H9 (cell line): ENCODE data around the gene ADGRD1. TPM values are rescaled to one million over a fixed set of nuclear protein-coding genes. Genes with fewer than 3 reads are reported as not detected.

Experiments used
- DNase-seq: peaks from one replicate; pipeline ENCODE4 v3.0.0-alpha.2; 2017
- H2AFZ ChIP-seq: one replicate; pipeline ENCODE4 v1.6.1; 2013; ENCODE audit warnings: mild to moderate bottlenecking, low read length, control low read depth, moderate library complexity
- H2AK5ac ChIP-seq: 2 replicates; pipeline ENCODE4 v1.6.1; 2013; ENCODE audit warnings: low read length, control low read depth, mixed read lengths; ENCODE audit not compliant: insufficient read length
- H2BK120ac ChIP-seq: one replicate; pipeline ENCODE4 v1.6.1; 2013; ENCODE audit warnings: low read depth, mild to moderate bottlenecking, low read length, control low read depth, inconsistent platforms; ENCODE audit not compliant: poor library complexity, severe bottlenecking
- H2BK12ac ChIP-seq: 2 replicates; pipeline ENCODE4 v1.6.1; 2013; ENCODE audit warnings: low read length, control low read depth, mixed read lengths, low read depth; ENCODE audit not compliant: insufficient read length
- H2BK15ac ChIP-seq: 2 replicates; pipeline ENCODE4 v1.6.1; 2013; ENCODE audit warnings: low read depth, low read length, control low read depth
- H2BK20ac ChIP-seq: one replicate; pipeline ENCODE4 v1.6.1; 2013; ENCODE audit warnings: low read depth, mild to moderate bottlenecking, low read length, control low read depth, inconsistent platforms; ENCODE audit not compliant: poor library complexity, severe bottlenecking
- H2BK5ac ChIP-seq: 2 replicates; pipeline ENCODE4 v1.6.1; 2013; ENCODE audit warnings: low read length, control low read depth, mixed read lengths; ENCODE audit not compliant: insufficient read length
- H3K14ac ChIP-seq: 2 replicates; pipeline ENCODE4 v1.6.1; 2013; ENCODE audit warnings: low read length, control low read depth; ENCODE audit not compliant: insufficient read depth
- H3K18ac ChIP-seq: 2 replicates; pipeline ENCODE4 v1.6.1; 2013; ENCODE audit warnings: low read depth, mild to moderate bottlenecking, mixed read lengths, low read length, control low read depth; ENCODE audit not compliant: insufficient read length
- H3K23ac ChIP-seq: 2 replicates; pipeline ENCODE4 v1.6.1; 2013; ENCODE audit warnings: low read length, control low read depth, mixed read lengths, low read depth; ENCODE audit not compliant: insufficient read length
- H3K23me2 ChIP-seq: 2 replicates; pipeline ENCODE4 v1.6.1; 2013; ENCODE audit warnings: low read depth, mild to moderate bottlenecking, mixed read lengths, low read length, control low read depth; ENCODE audit not compliant: insufficient read length, poor library complexity, severe bottlenecking
- H3K27ac ChIP-seq: 2 replicates; pipeline ENCODE4 v1.5.1; 2013; ENCODE audit warnings: low read length, control low read depth, mixed read lengths, low read depth; ENCODE audit not compliant: insufficient read length
- H3K27me3 ChIP-seq: 2 replicates; pipeline ENCODE4 v1.6.1; 2013; ENCODE audit warnings: low read length, control low read depth, inconsistent platforms; ENCODE audit not compliant: insufficient read depth
- H3K4ac ChIP-seq: 2 replicates; pipeline ENCODE4 v1.6.1; 2013; ENCODE audit warnings: low read depth, mild to moderate bottlenecking, control low read depth, inconsistent platforms, low read length, moderate library complexity
- H3K4me1 ChIP-seq: 2 replicates; pipeline ENCODE4 v1.6.1; 2013; ENCODE audit warnings: low read length, control low read depth, inconsistent platforms; ENCODE audit not compliant: insufficient read depth
- H3K4me2 ChIP-seq: 2 replicates; pipeline ENCODE4 v1.6.1; 2013; ENCODE audit warnings: low read length, control low read depth, mixed read lengths; ENCODE audit not compliant: insufficient read length, insufficient read depth
- H3K56ac ChIP-seq: 2 replicates; pipeline ENCODE4 v1.6.1; 2013; ENCODE audit warnings: low read depth, mild to moderate bottlenecking, mixed read lengths, low read length, control low read depth; ENCODE audit not compliant: insufficient read length
- H3K79me1 ChIP-seq: 2 replicates; pipeline ENCODE4 v1.6.1; 2013; ENCODE audit warnings: low read depth, mild to moderate bottlenecking, moderate library complexity, low read length, control low read depth, inconsistent platforms; ENCODE audit not compliant: insufficient read depth, poor library complexity, severe bottlenecking
- H3K79me2 ChIP-seq: 2 replicates; pipeline ENCODE4 v1.6.1; 2013; ENCODE audit warnings: low read length, control low read depth, inconsistent platforms; ENCODE audit not compliant: insufficient read depth
- H3K9ac ChIP-seq: 2 replicates; pipeline ENCODE4 v1.6.1; 2013; ENCODE audit warnings: low read length, control low read depth, mixed read lengths; ENCODE audit not compliant: insufficient read length; ENCODE audit errors: extremely low read depth
- H3K9me3 ChIP-seq: one replicate; pipeline ENCODE4 v1.6.1; 2013; ENCODE audit warnings: low read depth, low read length, inconsistent platforms; ENCODE audit not compliant: control insufficient read depth
- H3T11ph ChIP-seq: one replicate; pipeline ENCODE4 v1.6.1; 2013; ENCODE audit warnings: mild to moderate bottlenecking, low read length, control low read depth, inconsistent platforms
- H4K20me1 ChIP-seq: one replicate; pipeline ENCODE4 v1.6.1; 2013; ENCODE audit not compliant: control insufficient read depth, insufficient read length, insufficient read depth
- H4K5ac ChIP-seq: 2 replicates; pipeline ENCODE4 v1.6.1; 2013; ENCODE audit warnings: low read depth, mild to moderate bottlenecking, mixed read lengths, low read length, control low read depth; ENCODE audit not compliant: insufficient read length
- H4K8ac ChIP-seq: replicated peaks from 2 replicates; pipeline ENCODE4 v1.6.1; 2013; ENCODE audit warnings: low read length, control low read depth, mixed read lengths, low read depth; ENCODE audit not compliant: insufficient read length
- H4K91ac ChIP-seq: 2 replicates; pipeline ENCODE4 v1.6.1; 2013; ENCODE audit warnings: low read depth, mild to moderate bottlenecking, moderate library complexity, mixed read lengths, low read length, control low read depth; ENCODE audit not compliant: insufficient read length
- H3K27ac Mint-ChIP-seq, 3 experiments: 2 replicates in 2 of 3; 3 replicates in 1 of 3; pipeline ENCODE4 v1.8.0; 2020 to 2021; ENCODE audit warnings: mixed read lengths in 3 of 3, mild to moderate bottlenecking in 1 of 3, moderate library complexity in 1 of 3
- H3K27me3 Mint-ChIP-seq: 2 replicates; pipeline ENCODE4 v1.8.0; 2021; ENCODE audit warnings: low read depth, mild to moderate bottlenecking, moderate library complexity, mixed read lengths
- H3K36me3 Mint-ChIP-seq, 3 experiments: 2 replicates in 2 of 3; 3 replicates in 1 of 3; pipeline ENCODE4 v1.8.0; 2020 to 2021; ENCODE audit warnings: low read depth in 3 of 3, mixed read lengths in 3 of 3; ENCODE audit not compliant: insufficient read depth in 1 of 3
- H3K4me1 Mint-ChIP-seq, 2 experiments: 2 replicates each; pipeline ENCODE4 v1.8.0; 2020; ENCODE audit warnings: mixed read lengths in 2 of 2
- H3K4me3 Mint-ChIP-seq, 2 experiments: 2 replicates in 1 of 2; 3 replicates in 1 of 2; pipeline ENCODE4 v1.8.0; 2020 to 2021; ENCODE audit warnings: mild to moderate bottlenecking in 2 of 2, mixed read lengths in 2 of 2, moderate library complexity in 1 of 2
- H3K9me3 Mint-ChIP-seq, 2 experiments: 2 replicates in 1 of 2; 3 replicates in 1 of 2; pipeline ENCODE4 v1.8.0; 2020; ENCODE audit warnings: mild to moderate bottlenecking in 2 of 2, mixed read lengths in 2 of 2, moderate library complexity in 1 of 2
- WGBS: extraction: QIAGEN DNeasy Blood & Tissue Kit; methylation state at CpG from one replicate; pipeline ENCODE4 v1.1.7; 2013; ENCODE audit warnings: missing lambda C conversion rate, low lambda C conversion rate, mixed read lengths; ENCODE audit not compliant: insufficient read length; ENCODE audit errors: extremely low coverage; 5-methylcytosine and 5-hydroxymethylcytosine counted together
- total RNA-seq: library from RNA; stranded (reverse); gene quantifications from 2 replicates; pipeline ENCODE4 v1.2.1, GENCODE V29; 2021
- TF ChIP-seq, protein P1 (sequence below): fragments of 200-600 bp; sonication (generic); conservative IDR thresholded peaks from 3 replicates; pipeline ENCODE4 v1.8.0; 2021; ENCODE audit warnings: antibody characterized with exemption, mild to moderate bottlenecking

Gene ADGRD1
- total RNA-seq, 1 experiment from 2014 or later: 0.52 TPM

DNA sequence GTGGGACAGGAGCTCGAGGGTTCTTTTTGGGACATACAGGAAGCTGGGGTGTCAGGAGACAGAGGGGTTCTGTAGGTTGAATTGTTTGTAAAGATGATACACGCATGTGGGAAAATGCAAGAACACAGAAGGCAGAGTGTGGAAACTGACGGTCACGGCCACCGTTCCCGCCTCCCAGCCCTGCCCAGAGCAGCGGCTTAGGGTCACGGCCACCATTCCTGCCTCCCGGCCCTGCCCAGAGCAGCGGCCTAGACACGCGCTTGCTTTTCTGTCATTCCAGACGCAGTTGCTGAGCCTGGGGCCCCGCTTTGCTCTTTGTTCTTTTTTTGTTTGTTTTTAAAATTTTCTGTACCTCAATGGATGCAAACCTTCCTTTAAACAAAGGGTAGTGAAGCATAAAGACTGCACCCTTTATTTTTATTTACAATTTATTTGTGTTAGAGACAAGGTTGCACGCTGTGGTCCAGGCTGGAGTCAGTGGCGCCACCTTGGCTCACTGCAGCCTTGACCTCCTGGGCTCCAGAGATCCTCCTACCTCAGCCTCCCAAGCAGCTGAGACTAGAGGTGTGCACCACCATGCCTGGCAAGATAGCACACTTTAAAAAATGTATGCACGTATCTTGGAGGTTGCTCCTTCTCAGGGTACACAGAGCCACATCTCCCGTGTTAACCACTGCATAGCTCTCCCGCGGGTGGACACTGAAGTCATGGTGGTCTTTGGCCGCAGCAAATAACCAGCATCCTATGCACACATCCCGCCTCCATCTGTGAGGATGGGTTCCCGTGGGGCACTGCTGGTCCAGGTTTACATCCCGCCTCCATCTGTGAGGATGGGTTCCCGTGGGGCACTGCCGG is 142.3 kb downstream of the ADGRD1 start:
- Histone ChIP-seq H3T11ph (no peak overlapping the region), H2BK12ac (no peak overlapping the region), H4K91ac (no peak overlapping the region), H2BK120ac (no peak overlapping the region), H3K27ac (no peak overlapping the region), H3K18ac (no peak overlapping the region), H2BK15ac (no peak overlapping the region), H3K23ac (no peak overlapping the region), H4K20me1 (no peaks in the 10 kb centered on the region), H3K23me2 (no peaks in the 10 kb centered on the region), H3K14ac (no peak overlapping the region; the same call in 1 of the 2 replicates), H3K79me1 (no peaks in the 10 kb centered on the region), H2BK20ac (no peak overlapping the region), H3K4me2 (no peak overlapping the region), H3K4ac (no peak overlapping the region), H3K56ac (no peak overlapping the region), H3K9me3 (no peaks in the 10 kb centered on the region), H2BK5ac (no peak overlapping the region), H2AK5ac (no peak overlapping the region), H3K79me2 (no peaks in the 10 kb centered on the region), H4K8ac (no peak overlapping the region), H2AFZ (no peak overlapping the region), H3K9ac (no peak overlapping the region), H3K4me1 (no peaks in the 10 kb centered on the region), H4K5ac (no peak overlapping the region), H3K27me3 (no peaks in the 10 kb centered on the region)
- WGBS: no CpG with 5 or more reads among the region's 26 CpGs
- no peaks in the 10 kb centered on the region for H3K36me3 Mint-ChIP-seq
- H3K4me1 Mint-ChIP-seq: no peaks in the 10 kb centered on the region
- no peak overlapping the region for H3K4me3 Mint-ChIP-seq
- TF ChIP-seq, protein P1, sequence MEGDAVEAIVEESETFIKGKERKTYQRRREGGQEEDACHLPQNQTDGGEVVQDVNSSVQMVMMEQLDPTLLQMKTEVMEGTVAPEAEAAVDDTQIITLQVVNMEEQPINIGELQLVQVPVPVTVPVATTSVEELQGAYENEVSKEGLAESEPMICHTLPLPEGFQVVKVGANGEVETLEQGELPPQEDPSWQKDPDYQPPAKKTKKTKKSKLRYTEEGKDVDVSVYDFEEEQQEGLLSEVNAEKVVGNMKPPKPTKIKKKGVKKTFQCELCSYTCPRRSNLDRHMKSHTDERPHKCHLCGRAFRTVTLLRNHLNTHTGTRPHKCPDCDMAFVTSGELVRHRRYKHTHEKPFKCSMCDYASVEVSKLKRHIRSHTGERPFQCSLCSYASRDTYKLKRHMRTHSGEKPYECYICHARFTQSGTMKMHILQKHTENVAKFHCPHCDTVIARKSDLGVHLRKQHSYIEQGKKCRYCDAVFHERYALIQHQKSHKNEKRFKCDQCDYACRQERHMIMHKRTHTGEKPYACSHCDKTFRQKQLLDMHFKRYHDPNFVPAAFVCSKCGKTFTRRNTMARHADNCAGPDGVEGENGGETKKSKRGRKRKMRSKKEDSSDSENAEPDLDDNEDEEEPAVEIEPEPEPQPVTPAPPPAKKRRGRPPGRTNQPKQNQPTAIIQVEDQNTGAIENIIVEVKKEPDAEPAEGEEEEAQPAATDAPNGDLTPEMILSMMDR: no peak
- no peaks in the 10 kb centered on the region for H3K9me3 Mint-ChIP-seq
- peaks cover 1% of the 10 kb centered on the region for H3K27me3 Mint-ChIP-seq
- DNase-seq: peak; percentile 19
- no peak overlapping the region; a peak in 1 of 7 replicates for H3K27ac Mint-ChIP-seq
